ENCODE results near the gene ONECUT3.
"Not testable (repeated sequence)": the region's sequence is repeated elsewhere in the genome, so short reads cannot be mapped to it uniquely, and the experiment has no call there.

The ONECUT3 gene

DNA sequence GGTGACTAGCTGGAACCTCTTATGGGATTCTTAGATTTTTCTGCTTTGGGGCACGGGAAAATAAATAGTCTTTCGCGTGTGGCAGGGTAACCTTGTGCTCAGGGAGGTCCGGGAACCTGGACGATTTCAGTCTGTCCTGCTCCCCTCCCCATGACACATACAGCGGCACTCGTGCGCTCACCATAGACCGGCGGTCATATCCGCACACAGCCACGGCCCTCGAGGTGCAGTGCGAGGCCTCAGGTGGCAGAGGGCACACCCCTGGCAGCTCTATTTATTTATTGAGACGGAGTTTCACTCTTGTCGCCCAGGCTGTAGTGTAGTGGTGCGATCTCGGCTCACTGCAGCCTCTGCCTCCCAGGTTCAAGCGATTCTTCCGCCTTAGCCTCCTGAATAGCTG is 3.0 kb downstream of the ONECUT3 start:
- DNase-seq (ENCODE audit: insufficient read length, low spot score), result no peak
- TF ChIP-seq POLR2A (IDR thresholded peaks at IDR 0.05; ENCODE audit: low read depth, low read length), result no peak
- FAIRE-seq, result no peak

GRCh38 chr19:1756705-1757465 is 3.6 kb downstream of the ONECUT3 start:
- no peak for TF ChIP-seq POLR2A (IDR thresholded peaks at IDR 0.05; ENCODE audit: low read depth, low read length)
- DNase-seq (ENCODE audit: insufficient read length, low spot score), result no peak
- FAIRE-seq, result no peak

DNA sequence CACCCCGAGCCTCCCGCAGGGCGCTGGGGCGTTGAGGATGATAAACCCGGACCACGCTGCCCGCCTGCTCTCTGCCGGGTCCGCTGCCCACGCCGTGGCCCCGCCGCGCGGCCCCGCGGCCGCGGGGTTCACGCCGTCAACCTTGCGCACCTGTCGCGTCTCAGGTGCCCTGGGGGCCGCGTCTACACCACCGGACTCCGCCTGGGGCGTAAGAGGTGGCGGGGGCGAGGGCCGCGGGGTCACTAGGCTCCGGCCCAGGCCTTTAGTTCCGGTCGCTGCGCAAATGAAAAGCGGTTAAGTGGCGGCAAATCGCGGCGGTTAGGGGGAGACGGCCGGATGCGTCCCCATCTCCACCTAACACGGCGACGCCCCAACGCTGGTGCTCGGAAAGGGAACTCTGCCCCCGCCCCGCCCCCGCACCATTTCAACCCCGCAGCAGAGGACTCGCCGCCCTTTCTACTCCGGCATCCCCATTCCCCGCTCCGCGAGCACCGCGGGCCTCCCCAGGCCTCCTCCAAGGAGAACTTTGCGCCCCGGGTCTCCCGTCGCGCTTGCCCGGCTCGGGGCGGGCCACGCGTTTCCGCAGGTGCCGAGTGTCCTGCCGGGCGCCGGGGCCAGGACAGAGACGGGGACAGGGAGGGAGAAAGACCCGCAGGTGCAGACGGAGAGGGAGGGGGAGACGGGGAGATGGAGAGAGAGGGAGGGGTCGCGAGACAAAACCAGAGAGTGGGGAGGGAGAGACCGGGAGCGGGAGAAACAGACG is 4.3 kb downstream of the ONECUT3 start:
- FAIRE-seq, result no peak
- no peak for DNase-seq (ENCODE audit: insufficient read length, low spot score)
- no peak for TF ChIP-seq POLR2A (IDR thresholded peaks at IDR 0.05; ENCODE audit: low read depth, low read length)

- no peak for DNase-seq (ENCODE audit: insufficient read length, low spot score)
- FAIRE-seq, result no peak
- no peak for TF ChIP-seq POLR2A (IDR thresholded peaks at IDR 0.05; ENCODE audit: low read depth, low read length)
Measured at GRCh38 chr19:1758231-1758577, 4.9 kb downstream of the ONECUT3 start.

- no peak for TF ChIP-seq POLR2A (IDR thresholded peaks at IDR 0.05; ENCODE audit: low read depth, low read length)
- FAIRE-seq (no peak), DNase-seq (ENCODE audit: insufficient read length, low spot score) (no peak)
Measured at GRCh38 chr19:1758959-1759903, 5.9 kb downstream of the ONECUT3 start.

- FAIRE-seq (no peak), DNase-seq (ENCODE audit: insufficient read length, low spot score) (no peak)
- no peak for TF ChIP-seq POLR2A (IDR thresholded peaks at IDR 0.05; ENCODE audit: low read depth, low read length)
Measured at GRCh38 chr19:1760020-1760419, 6.7 kb downstream of the ONECUT3 start.

DNA sequence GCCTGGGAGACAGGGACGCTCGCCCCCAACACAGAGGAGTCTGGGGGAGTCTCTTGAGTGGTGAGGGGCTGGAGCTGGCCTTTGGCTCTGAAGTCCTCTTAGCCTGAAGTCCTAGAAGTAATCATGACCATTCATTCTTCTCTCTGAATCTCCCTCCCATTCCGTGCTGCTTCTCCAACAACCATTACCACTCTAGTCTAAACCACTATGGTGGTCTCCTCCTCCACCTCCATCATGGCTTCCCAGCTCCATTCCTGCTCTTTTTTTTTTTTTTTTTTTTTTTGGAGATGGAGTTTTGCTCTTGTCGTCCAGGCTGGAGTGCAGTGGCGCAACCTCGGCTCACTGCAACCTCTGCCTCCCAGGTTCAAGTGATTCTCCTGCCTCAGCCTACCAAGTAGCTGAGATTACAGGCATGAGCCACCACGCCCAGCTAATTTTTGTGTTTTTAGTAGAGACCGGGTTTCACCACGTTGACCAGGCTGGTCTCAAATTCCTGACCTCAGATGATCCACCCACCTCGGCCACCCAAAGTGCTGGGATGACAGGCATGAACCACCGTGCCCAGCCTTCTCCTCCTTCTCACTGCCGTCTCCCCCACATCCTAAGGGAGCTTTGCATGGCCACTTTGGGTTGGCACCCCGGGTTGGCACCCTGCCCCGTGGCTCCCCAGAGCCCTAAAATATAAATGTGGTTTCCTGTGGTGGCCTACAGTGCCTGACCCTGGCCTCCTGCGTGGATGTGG is 7.7 kb downstream of the ONECUT3 start:
- not testable (repeated sequence) for FAIRE-seq

GRCh38 chr19:1761528-1762242 is 8.4 kb downstream of the ONECUT3 start:
- DNase-seq (ENCODE audit: insufficient read length, low spot score) (no peak), FAIRE-seq (no peak)
- TF ChIP-seq POLR2A (IDR thresholded peaks at IDR 0.05; ENCODE audit: low read depth, low read length), result no peak

More for the DNA sequence above, 7.7 kb downstream of the ONECUT3 start:
- not testable (repeated sequence) for DNase-seq (ENCODE audit: insufficient read length, low spot score)

GRCh38 chr19:1762243-1763117 is 9.2 kb downstream of the ONECUT3 start:
- DNase-seq (ENCODE audit: insufficient read length, low spot score), result no peak
- TF ChIP-seq POLR2A (IDR thresholded peaks at IDR 0.05; ENCODE audit: low read depth, low read length), result no peak
- FAIRE-seq, result no peak

- no peak for DNase-seq (ENCODE audit: insufficient read length, low spot score)
Measured at GRCh38 chr19:1763648-1764639, 10.6 kb downstream of the ONECUT3 start.

DNA sequence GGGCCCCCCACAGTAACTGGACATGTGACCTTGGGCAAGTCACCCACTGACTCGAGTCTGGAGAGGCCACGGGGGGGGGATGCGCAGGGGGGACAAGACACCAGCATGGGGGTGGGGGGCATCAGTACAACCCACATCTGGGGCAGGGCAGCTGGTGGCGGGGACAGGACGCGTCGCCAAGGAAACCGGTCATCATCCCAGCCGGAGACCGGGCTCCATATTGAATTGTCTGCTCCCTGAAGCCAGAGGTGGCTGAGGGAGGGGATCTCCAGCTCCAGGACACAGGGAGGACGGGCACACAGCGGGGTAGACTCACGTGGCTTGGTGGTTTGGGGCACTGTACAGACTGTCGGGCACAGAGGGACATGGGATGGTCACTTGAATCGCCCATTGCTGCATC is 11.4 kb downstream of the ONECUT3 start:
- no peak for TF ChIP-seq POLR2A (IDR thresholded peaks at IDR 0.05; ENCODE audit: low read depth, low read length)
- no peak for FAIRE-seq
- no peak for DNase-seq (ENCODE audit: insufficient read length, low spot score)

More at GRCh38 chr19:1763648-1764639, 10.6 kb downstream of the ONECUT3 start:
- no peak for FAIRE-seq
- TF ChIP-seq POLR2A (IDR thresholded peaks at IDR 0.05; ENCODE audit: low read depth, low read length), result no peak

All from H54 (cell line).